Bronchial epithelial cell (primary cell): Measurements from ENCODE around the gene TEKT2. TPM values are rescaled to one million over a fixed set of nuclear protein-coding genes. Genes with fewer than 3 reads are reported as not detected.
A peak's percentile ranks its signal among the peaks of the same experiment; 100 is the strongest.

ENCODE experiments used
- DNase-seq: peaks from one replicate; pipeline ENCODE4 v3.0.0-alpha.2; 2010; ENCODE audit warnings: low read depth
- FAIRE-seq: peaks from 2 replicates; lab custom pipeline; 2011; peaks lifted over from hg19 to GRCh38; lab: Jason Lieb, UNC
- H3K27me3 ChIP-seq: 2 replicates; pipeline ENCODE4 v1.5.1; 2011; ENCODE audit warnings: low read length; ENCODE audit not compliant: control insufficient read depth, insufficient read depth
- H3K36me3 ChIP-seq: 2 replicates; pipeline ENCODE4 v1.5.1; 2011; ENCODE audit warnings: low read length; ENCODE audit not compliant: control insufficient read depth, insufficient read depth
- H3K4me3 ChIP-seq: 2 replicates; pipeline ENCODE4 v1.5.1; 2011; ENCODE audit warnings: mild to moderate bottlenecking, low read depth, low read length, control low read depth
- total RNA-seq: library from RNA; depleted of rRNA; stranded (reverse); fragments of >200 nt; gene quantifications from 2 replicates; pipeline ENCODE4 v1.2.1, GENCODE V29; 2014
- TF ChIP-seq, protein P1 (sequence below): IDR thresholded peaks from 2 replicates; pipeline ENCODE4 v1.5.1; 2011; ENCODE audit warnings: mild to moderate bottlenecking, moderate library complexity, low read length, control low read depth, inconsistent platforms; ENCODE audit not compliant: insufficient read depth, severe bottlenecking

TEKT2 gene
- total RNA-seq, 1 donor from 2014 or later, result under 0.01 TPM

DNA sequence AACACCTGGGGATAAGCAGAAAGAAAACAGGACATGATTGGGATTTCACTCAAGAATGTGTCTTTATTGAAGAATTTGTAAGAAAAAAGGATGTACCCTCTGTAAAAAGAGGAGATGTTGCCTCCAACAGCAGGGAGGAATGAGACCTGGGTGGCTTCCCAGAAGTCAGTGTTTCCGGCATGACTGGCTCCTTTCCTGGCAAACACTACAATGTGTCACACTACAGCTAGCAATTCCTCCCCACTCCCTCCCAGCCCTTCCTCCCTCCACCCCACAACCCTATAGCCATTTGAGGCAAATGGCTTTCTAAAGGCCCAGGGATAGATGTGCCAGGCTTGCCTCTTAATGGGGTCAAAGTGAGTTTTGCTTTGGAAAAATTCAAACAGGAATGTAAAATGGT lies 52.6 kb downstream of the TEKT2 start:
- Histone ChIP-seq H3K27me3 (no peaks in the 10 kb centered on the region), H3K4me3 (no peak overlapping the region), H3K36me3 (peaks cover 17% of the 10 kb centered on the region)
- TF ChIP-seq, protein P1, sequence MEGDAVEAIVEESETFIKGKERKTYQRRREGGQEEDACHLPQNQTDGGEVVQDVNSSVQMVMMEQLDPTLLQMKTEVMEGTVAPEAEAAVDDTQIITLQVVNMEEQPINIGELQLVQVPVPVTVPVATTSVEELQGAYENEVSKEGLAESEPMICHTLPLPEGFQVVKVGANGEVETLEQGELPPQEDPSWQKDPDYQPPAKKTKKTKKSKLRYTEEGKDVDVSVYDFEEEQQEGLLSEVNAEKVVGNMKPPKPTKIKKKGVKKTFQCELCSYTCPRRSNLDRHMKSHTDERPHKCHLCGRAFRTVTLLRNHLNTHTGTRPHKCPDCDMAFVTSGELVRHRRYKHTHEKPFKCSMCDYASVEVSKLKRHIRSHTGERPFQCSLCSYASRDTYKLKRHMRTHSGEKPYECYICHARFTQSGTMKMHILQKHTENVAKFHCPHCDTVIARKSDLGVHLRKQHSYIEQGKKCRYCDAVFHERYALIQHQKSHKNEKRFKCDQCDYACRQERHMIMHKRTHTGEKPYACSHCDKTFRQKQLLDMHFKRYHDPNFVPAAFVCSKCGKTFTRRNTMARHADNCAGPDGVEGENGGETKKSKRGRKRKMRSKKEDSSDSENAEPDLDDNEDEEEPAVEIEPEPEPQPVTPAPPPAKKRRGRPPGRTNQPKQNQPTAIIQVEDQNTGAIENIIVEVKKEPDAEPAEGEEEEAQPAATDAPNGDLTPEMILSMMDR, result no peak
- no peak for FAIRE-seq
- DNase-seq, result peak; percentile 85

DNA sequence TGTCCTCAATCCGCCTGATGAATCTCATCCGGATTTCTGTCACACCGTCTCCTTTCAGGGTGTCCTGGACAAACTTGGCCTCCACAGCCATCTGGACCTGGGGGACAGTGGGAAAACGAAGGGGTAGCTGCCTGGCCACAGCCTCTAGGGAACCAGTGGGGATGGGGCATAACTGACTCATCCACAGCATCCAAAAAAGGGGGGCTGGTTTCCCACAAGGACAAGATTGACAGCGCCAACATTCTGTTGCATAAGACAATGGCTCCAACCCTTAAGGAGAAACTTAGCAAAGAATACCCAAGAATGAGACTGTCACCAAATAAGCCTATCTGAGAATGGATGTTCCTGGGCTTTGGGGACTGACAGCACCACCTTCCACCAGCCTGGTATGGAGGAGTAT lies 53.3 kb downstream of the TEKT2 start:
- peaks cover 17% of the 10 kb centered on the region for H3K36me3 ChIP-seq
- H3K27me3 ChIP-seq, result no peaks in the 10 kb centered on the region
- H3K4me3 ChIP-seq, result no peak overlapping the region
- TF ChIP-seq, protein P1, result no peak
- FAIRE-seq (no peak), DNase-seq (no peak)

DNA sequence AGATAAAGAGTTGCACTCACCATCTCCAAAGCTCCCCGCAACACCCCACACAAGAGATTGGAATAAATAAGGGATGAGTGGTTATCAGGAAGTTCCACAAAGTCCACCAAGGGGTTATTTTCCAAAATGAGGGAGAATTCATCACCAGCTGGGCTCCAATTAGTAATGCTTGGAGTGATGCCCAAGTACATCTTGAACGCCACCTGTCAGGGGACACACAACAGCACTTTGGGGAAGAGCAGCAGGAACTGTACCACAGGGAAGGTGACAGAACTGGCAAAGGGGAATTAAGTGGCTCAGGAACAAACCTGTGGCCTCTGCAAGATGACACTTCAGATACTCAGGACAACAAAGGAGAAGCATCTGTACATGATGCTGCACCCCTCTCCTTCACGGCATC lies 53.9 kb downstream of the TEKT2 start:
- FAIRE-seq (no peak), DNase-seq (no peak)
- peaks cover 17% of the 10 kb centered on the region for H3K36me3 ChIP-seq
- H3K4me3 ChIP-seq, result no peak overlapping the region
- H3K27me3 ChIP-seq, result no peaks in the 10 kb centered on the region
- TF ChIP-seq, protein P1, result no peak

Other genes starting within 250 kb of the TEKT2 start
- gene AGO1, start 200.9 kb upstream of the TEKT2 start, total RNA-seq, result 3.9 and 5.2 TPM in 2 replicates
- 9.5 and 9.6 TPM in 2 replicates for gene AGO3, start 153.0 kb upstream of the TEKT2 start, total RNA-seq
- gene ADPRS, start 4.8 kb downstream of the TEKT2 start, total RNA-seq, result 42.4 and 50.0 TPM in 2 replicates
- gene COL8A2, start 41.1 kb downstream of the TEKT2 start, total RNA-seq, result 1.6 and 3.3 TPM in 2 replicates
- 86.8 and 105 TPM in 2 replicates for gene TRAPPC3, start 65.4 kb downstream of the TEKT2 start, total RNA-seq
- 54.5 and 75.1 TPM in 2 replicates for gene MAP7D1, start 72.1 kb downstream of the TEKT2 start, total RNA-seq
- 82.3 and 82.4 TPM in 2 replicates for gene THRAP3, start 140.3 kb downstream of the TEKT2 start, total RNA-seq
- gene SH3D21, start 222.3 kb downstream of the TEKT2 start, total RNA-seq, result 2.6 and 6.9 TPM in 2 replicates
- 17.4 and 20.5 TPM in 2 replicates for gene EVA1B, start 239.6 kb downstream of the TEKT2 start, total RNA-seq